HEK293 (cell line): Measurements from ENCODE around the gene CDHR1.

Experiments used
- CTCF ChIP-seq: fragments of 450-650 bp; formaldehyde crosslinking; IDR thresholded peaks from 2 replicates; pipeline ENCODE4 v1.5.1; 2016; ENCODE audit warnings: missing biosample characterization, missing genetic modification characterization
- GFI1B ChIP-seq: fragments of 450-650 bp; formaldehyde crosslinking; IDR thresholded peaks from 2 replicates; pipeline ENCODE4 v1.5.1; 2016; ENCODE audit warnings: missing biosample characterization, missing genetic modification characterization
- GLI4 ChIP-seq: fragments of 450-650 bp; formaldehyde crosslinking; IDR thresholded peaks from 2 replicates; pipeline ENCODE4 v1.5.1; 2016; ENCODE audit warnings: missing biosample characterization, missing genetic modification characterization
- GLIS1 ChIP-seq: fragments of 450-650 bp; formaldehyde crosslinking; IDR thresholded peaks from 2 replicates; pipeline ENCODE4 v1.5.1; 2016; ENCODE audit warnings: missing biosample characterization, missing genetic modification characterization
- HOXA7 ChIP-seq: sonication (generic); formaldehyde crosslinking; IDR thresholded peaks from 2 replicates; pipeline ENCODE4 v1.8.1; 2022; ENCODE audit warnings: missing genetic modification reagents, borderline replicate concordance
- KLF8 ChIP-seq: fragments of 450-650 bp; formaldehyde crosslinking; IDR thresholded peaks from 2 replicates; pipeline ENCODE4 v1.5.1; 2016; ENCODE audit warnings: missing biosample characterization, missing genetic modification characterization
- SCRT1 ChIP-seq: fragments of 450-650 bp; formaldehyde crosslinking; IDR thresholded peaks from 2 replicates; pipeline ENCODE4 v1.5.1; 2016; ENCODE audit warnings: missing biosample characterization, missing genetic modification characterization, borderline replicate concordance
- SP7 ChIP-seq: fragments of 450-650 bp; formaldehyde crosslinking; IDR thresholded peaks from 2 replicates; pipeline ENCODE4 v1.5.1; 2016; ENCODE audit warnings: missing biosample characterization, missing genetic modification characterization
- TCF7L2 ChIP-seq: IDR thresholded peaks from 2 replicates; pipeline ENCODE4 v1.6.1; 2011; ENCODE audit warnings: low read depth, mild to moderate bottlenecking, inconsistent platforms, low read length, moderate library complexity, borderline replicate concordance
- ZBTB10 ChIP-seq: fragments of 450-650 bp; formaldehyde crosslinking; IDR thresholded peaks from 2 replicates; pipeline ENCODE4 v1.5.1; 2016; ENCODE audit warnings: missing biosample characterization, missing genetic modification characterization
- ZBTB21 ChIP-seq: fragments of 450-650 bp; formaldehyde crosslinking; IDR thresholded peaks from 2 replicates; pipeline ENCODE4 v1.5.1; 2017; ENCODE audit warnings: missing biosample characterization, missing genetic modification characterization
- ZBTB8A ChIP-seq: fragments of 450-650 bp; formaldehyde crosslinking; IDR thresholded peaks from 2 replicates; pipeline ENCODE4 v1.5.1; 2016; ENCODE audit warnings: missing biosample characterization, missing genetic modification characterization
- ZNF132 ChIP-seq: fragments of 450-650 bp; formaldehyde crosslinking; IDR thresholded peaks from 2 replicates; pipeline ENCODE4 v1.5.1; 2017; ENCODE audit warnings: missing biosample characterization, missing genetic modification characterization, borderline replicate concordance
- ZNF148 ChIP-seq: fragments of 450-650 bp; formaldehyde crosslinking; IDR thresholded peaks from 2 replicates; pipeline ENCODE4 v1.5.0; 2017; ENCODE audit warnings: missing biosample characterization, missing genetic modification characterization, borderline replicate concordance
- ZNF155 ChIP-seq: fragments of 450-650 bp; formaldehyde crosslinking; IDR thresholded peaks from 2 replicates; pipeline ENCODE4 v1.5.1; 2016; ENCODE audit warnings: missing biosample characterization, missing genetic modification characterization
- ZNF169 ChIP-seq: fragments of 450-650 bp; formaldehyde crosslinking; IDR thresholded peaks from 2 replicates; pipeline ENCODE4 v1.5.1; 2016; ENCODE audit warnings: missing biosample characterization, missing genetic modification characterization
- ZNF292 ChIP-seq: fragments of 450-650 bp; formaldehyde crosslinking; IDR thresholded peaks from 2 replicates; pipeline ENCODE4 v1.5.1; 2016; ENCODE audit warnings: low read depth, missing biosample characterization, missing genetic modification characterization, borderline replicate concordance
- ZNF311 ChIP-seq: fragments of 450-650 bp; formaldehyde crosslinking; IDR thresholded peaks from 2 replicates; pipeline ENCODE4 v1.5.1; 2017; ENCODE audit warnings: missing biosample characterization, missing genetic modification characterization, borderline replicate concordance
- ZNF366 ChIP-seq: fragments of 450-650 bp; formaldehyde crosslinking; conservative IDR thresholded peaks from 2 replicates; pipeline ENCODE4 v1.5.1; 2016; ENCODE audit warnings: missing biosample characterization, missing genetic modification characterization
- ZNF449 ChIP-seq: fragments of 450-650 bp; formaldehyde crosslinking; IDR thresholded peaks from 2 replicates; pipeline ENCODE4 v1.5.1; 2017; ENCODE audit warnings: missing biosample characterization, mild to moderate bottlenecking, missing genetic modification characterization, moderate library complexity
- ZNF473 ChIP-seq: fragments of 450-650 bp; formaldehyde crosslinking; IDR thresholded peaks from 2 replicates; pipeline ENCODE4 v1.5.1; 2017; ENCODE audit warnings: missing biosample characterization, missing genetic modification characterization
- ZNF521 ChIP-seq: fragments of 450-650 bp; formaldehyde crosslinking; IDR thresholded peaks from 2 replicates; pipeline ENCODE4 v1.5.1; 2017; ENCODE audit warnings: missing biosample characterization, mild to moderate bottlenecking, missing genetic modification characterization
- ZNF558 ChIP-seq: fragments of 450-650 bp; formaldehyde crosslinking; IDR thresholded peaks from 2 replicates; pipeline ENCODE4 v1.5.1; 2016; ENCODE audit warnings: missing biosample characterization, missing genetic modification characterization
- ZNF654 ChIP-seq: fragments of 450-650 bp; formaldehyde crosslinking; IDR thresholded peaks from 2 replicates; pipeline ENCODE4 v1.5.1; 2016; ENCODE audit warnings: low read depth, missing biosample characterization, missing genetic modification characterization
- ZNF76 ChIP-seq: fragments of 450-650 bp; formaldehyde crosslinking; IDR thresholded peaks from 2 replicates; pipeline ENCODE4; 2016; ENCODE audit warnings: low read depth, missing biosample characterization, missing genetic modification characterization, borderline replicate concordance
- ZNF785 ChIP-seq: fragments of 450-650 bp; formaldehyde crosslinking; IDR thresholded peaks from 2 replicates; pipeline ENCODE4 v1.5.1; 2016; ENCODE audit warnings: missing biosample characterization, missing genetic modification characterization
- ZSCAN23 ChIP-seq: fragments of 450-650 bp; formaldehyde crosslinking; IDR thresholded peaks from 2 replicates; pipeline ENCODE4 v1.5.1; 2016; ENCODE audit warnings: missing biosample characterization, missing genetic modification characterization
- ZSCAN30 ChIP-seq: fragments of 450-650 bp; IDR thresholded peaks from 2 replicates; pipeline ENCODE4 v1.5.1; 2018; ENCODE audit warnings: missing biosample characterization, mild to moderate bottlenecking, missing genetic modification characterization, moderate library complexity
- ZSCAN4 ChIP-seq: fragments of 450-650 bp; formaldehyde crosslinking; IDR thresholded peaks from 2 replicates; pipeline ENCODE4 v1.5.1; 2017; ENCODE audit warnings: missing biosample characterization, missing genetic modification characterization
- ZSCAN5A ChIP-seq: fragments of 450-650 bp; formaldehyde crosslinking; IDR thresholded peaks from 2 replicates; pipeline ENCODE4 v1.5.1; 2016; ENCODE audit warnings: missing biosample characterization, missing genetic modification characterization

Gene CDHR1

GRCh38 chr10:84196083-84196482 is 1.7 kb downstream of the CDHR1 start (continued):
- TF ChIP-seq ZNF311 (tag by site-specific recombination), result no peak
- TF ChIP-seq ZSCAN23 (tag by site-specific recombination), result no peak
- TF ChIP-seq GLI4 (tag by site-specific recombination), result no peak
- no peak for TF ChIP-seq TCF7L2
- 0 out of 2 replicates have a peak, but pooled peaks have one; percentile 25 for TF ChIP-seq ZNF76 (tag by site-specific recombination)
- TF ChIP-seq ZNF292 (tag by site-specific recombination), result no peak
- TF ChIP-seq ZBTB10 (tag by site-specific recombination), result no peak
- TF ChIP-seq ZNF473 (tag by site-specific recombination), result no peak
- TF ChIP-seq ZNF654 (tag by site-specific recombination), result no peak
- no peak for TF ChIP-seq ZNF521
- no peak for TF ChIP-seq HOXA7 (CRISPR knock-in tag)
- TF ChIP-seq CTCF, result no peak
- peak; percentile 24; the same call in 1 of the 2 replicates for TF ChIP-seq ZNF366 (tag by site-specific recombination)
- TF ChIP-seq ZNF132 (tag by site-specific recombination), result no peak
- no peak for TF ChIP-seq ZNF155 (tag by site-specific recombination)
- no peak for TF ChIP-seq ZNF558 (tag by site-specific recombination)
- no peak for TF ChIP-seq SCRT1 (tag by site-specific recombination)
- TF ChIP-seq ZNF148 (tag by site-specific recombination), result no peak
- TF ChIP-seq ZSCAN5A, result no peak
- TF ChIP-seq ZBTB8A, result 0 out of 2 replicates have a peak, but pooled peaks have one; percentile 28
- no peak for TF ChIP-seq ZNF169 (tag by site-specific recombination)
- peak; percentile 40; the same call in 1 of the 2 replicates for TF ChIP-seq SP7 (tag by site-specific recombination)
- no peak for TF ChIP-seq ZNF785 (tag by site-specific recombination)
- peak; percentile 22; the same call in 1 of the 2 replicates for TF ChIP-seq GLIS1
- no peak for TF ChIP-seq ZSCAN4 (tag by site-specific recombination)
- TF ChIP-seq ZSCAN30, result 0 out of 2 replicates have a peak, but pooled peaks have one; percentile 18
- peak; percentile 48 for TF ChIP-seq KLF8 (tag by site-specific recombination)
- no peak for TF ChIP-seq ZBTB21 (tag by site-specific recombination)
- TF ChIP-seq GFI1B (tag by site-specific recombination), result no peak
- TF ChIP-seq ZNF449 (tag by site-specific recombination), result peak; percentile 69; the same call in 1 of the 2 replicates
- TF ChIP-seq, all 188 proteins: peak for 20
